ENCODE results near the gene ZBTB16.

Gene ZBTB16

DNA sequence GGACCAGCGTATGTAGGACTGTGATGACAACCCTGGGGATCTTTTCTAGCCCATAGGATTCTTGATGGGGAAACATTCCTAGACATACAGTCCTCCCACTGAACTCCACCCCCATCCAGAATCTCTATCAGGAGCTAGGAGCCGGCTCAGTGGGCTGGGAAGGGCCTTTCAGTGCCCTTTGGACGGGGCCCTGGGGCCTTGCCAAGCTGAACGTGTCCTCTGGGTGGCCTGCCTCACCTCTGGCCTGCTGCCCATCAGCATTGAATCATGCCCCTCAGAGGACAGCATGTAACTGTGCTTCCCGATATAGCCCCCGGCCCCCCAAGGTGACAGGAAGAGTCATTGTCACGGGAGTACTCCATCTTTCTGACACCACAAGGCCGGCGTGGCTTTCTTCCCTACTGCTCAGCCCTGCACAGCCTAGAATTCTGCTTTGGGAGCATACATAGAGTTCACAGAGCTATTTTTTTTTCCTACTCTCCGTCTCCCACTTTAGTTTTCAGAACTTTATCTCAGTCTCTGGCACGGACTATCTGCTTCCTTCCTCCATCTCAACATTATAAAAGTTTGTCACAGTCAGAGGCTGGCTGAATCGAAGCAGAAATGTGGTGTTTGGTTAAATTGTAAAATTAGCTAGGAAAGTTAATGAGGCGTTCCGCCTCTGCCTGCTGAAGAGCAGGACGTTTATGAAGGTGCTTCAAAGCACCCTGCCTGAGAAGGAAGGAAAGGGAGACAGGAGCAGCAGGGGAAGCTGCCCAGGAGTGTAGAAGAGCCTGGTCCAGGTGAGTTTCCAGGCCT, 111.9 kb downstream of the ZBTB16 start:
- DNase-seq: no peak

DNA sequence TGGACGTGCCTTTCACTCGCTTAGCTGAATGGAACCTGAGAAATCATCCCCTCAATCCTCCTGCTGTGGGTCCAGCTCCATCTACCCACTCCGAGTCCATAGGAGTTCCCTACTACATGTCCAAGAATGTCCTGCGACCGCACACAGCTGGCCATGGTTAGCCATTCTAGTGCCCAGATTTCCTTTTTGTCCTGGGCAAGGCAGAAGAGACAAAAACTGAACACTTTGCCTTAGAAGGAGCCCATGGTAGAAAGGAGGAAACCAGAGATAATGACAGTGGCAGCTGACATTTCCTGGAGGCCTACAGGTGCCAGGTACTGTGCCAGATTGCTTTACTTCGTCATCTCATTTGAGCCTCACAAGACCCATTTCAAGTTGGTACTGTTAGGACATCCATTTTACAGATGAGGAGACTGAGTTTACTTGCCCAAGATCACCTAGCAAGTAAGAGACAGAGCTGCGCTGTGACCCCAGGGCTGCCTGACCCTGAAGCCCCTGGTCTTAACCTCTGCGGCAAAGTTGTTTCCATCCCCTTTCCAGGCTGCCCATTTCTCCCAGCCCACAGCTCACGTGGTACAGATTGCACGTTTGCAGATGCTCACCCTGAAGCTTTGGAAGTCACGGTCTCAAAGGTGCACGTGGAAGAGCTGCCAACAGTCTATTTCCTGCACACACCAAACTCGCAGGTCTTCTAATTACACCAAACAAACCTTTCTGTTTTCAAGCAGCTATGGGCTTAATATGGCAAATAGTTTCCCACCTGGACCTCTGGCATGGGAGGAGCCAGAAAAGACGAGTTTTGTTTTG, 112.7 kb downstream of the ZBTB16 start:
- no peak for DNase-seq

DNA sequence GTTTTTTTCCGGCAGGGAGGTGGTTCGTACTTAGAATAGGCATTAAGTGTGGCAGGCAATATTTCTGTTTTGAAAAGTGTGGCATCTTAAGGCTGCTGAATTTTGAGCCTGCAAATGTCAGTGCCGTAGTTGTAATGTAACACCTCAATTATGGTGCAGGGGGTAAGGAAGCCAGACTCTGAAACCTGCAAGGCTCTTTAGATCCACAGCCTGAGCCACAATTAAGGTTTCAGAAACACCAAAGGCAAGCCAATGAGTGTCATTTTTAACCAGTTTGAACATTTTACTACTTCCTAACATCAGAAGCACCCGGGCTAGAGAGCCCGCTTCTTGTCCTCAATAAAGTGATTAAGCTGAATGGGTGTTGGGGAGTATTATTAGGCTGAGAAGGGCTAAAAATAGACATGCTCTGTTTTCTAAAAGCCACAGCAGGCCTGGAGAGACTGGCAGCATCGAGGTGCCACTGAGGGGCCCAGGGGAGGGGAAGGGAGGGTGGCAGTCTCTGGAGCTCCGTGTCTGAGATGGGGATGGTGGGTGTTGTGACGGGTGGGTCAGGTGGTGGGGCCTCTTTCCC, 113.4 kb downstream of the ZBTB16 start:
- no peak for DNase-seq

- no peak for DNase-seq
Observed at GRCh38 chr11:114173843-114174242, 114.3 kb downstream of the ZBTB16 start.

- DNase-seq: no peak
Observed at GRCh38 chr11:114174712-114175495, 115.4 kb downstream of the ZBTB16 start.

DNA sequence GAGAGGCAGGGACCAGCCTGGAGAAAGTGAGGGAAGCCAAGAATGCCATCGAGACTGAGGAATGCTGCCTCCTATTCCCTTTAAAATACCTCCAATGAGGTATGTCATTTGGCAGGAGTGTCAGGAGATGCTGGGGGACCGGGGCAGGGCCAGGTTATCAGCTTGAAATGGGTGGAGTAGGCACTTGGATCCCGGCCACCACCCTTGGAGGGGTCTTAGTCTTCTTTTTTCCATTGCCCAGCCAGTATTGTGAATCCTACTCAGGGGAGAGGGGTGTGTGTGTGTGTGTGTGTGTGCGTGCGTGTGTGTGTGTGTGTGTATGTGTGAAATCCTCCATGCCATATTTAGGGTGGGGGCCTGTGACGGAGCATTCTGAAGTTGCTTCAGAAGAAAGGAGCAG, 116.2 kb downstream of the ZBTB16 start:
- DNase-seq: no peak

GRCh38 chr11:114176321-114176720, 116.8 kb downstream of the ZBTB16 start:
- DNase-seq: no peak

GRCh38 chr11:114178656-114179055, 119.1 kb downstream of the ZBTB16 start:
- DNase-seq: no peak

- no peak for DNase-seq
Observed at GRCh38 chr11:114179234-114179941, 119.9 kb downstream of the ZBTB16 start.

DNA sequence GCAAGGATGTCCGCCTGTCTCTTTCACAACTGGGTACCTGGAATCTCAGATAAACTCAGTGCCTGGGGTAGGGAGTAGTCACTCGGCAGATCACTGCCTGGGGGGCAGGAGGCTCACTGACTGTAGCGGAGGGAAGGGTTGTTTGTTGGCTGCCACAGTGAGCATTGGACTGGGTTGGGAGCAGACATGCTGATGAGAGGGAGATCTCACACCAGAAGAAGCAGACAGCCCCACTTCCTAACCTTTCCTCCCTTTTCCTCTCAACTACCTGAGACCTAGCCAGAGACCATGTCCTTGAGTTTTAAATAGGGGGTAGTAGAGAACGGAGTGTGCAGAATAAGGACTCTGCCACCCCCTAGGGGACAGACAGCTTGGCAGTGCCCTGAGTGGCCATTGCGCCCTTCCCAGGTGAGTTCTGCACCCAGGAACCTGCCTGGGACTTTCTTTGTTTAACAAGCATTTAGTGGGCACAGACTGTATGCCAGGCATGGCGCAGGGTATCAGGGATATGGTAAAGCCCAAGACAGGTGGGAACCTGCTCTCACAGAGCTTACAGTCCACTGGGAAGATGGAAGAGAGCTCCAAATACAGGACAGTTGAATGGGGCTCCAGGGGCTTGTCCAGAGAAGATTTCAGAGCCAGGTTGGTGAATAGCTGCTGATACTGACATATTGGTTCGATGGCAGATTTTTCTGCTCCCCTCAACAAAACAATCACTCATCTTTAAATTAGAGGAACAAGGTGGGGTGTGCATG, 121.0 kb downstream of the ZBTB16 start:
- peak; percentile 71 for DNase-seq

GRCh38 chr11:114181195-114181594, 121.7 kb downstream of the ZBTB16 start:
- no peak for DNase-seq

GRCh38 chr11:114181752-114182151, 122.2 kb downstream of the ZBTB16 start:
- no peak for DNase-seq

GRCh38 chr11:114182471-114183043, 123.0 kb downstream of the ZBTB16 start:
- DNase-seq: no peak

DNA sequence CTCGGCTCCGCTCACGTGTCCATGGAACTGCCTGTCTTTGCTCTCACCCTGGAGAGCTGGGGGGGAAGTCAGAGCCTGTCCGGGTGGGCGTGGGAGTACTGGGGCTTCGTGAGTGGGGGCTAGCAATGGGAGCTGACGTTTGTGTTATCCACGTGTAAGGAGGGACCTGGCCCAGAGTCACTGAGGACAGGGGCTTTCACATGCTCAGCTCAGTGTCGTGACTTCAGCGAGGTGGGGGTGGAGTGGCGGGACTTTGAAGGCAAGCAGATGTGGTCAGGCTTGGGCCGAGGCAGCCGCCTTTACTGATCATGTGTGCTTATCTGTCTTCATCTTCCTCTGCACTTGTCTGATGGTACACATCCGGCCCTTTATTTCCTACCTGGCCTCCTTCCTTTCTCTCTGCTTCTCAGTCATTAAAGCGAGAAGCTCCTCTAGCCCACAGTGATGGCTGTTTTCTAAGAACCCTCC, 123.6 kb downstream of the ZBTB16 start:
- no peak for DNase-seq

GRCh38 chr11:114185436-114185835, 125.9 kb downstream of the ZBTB16 start:
- no peak for DNase-seq

DNA sequence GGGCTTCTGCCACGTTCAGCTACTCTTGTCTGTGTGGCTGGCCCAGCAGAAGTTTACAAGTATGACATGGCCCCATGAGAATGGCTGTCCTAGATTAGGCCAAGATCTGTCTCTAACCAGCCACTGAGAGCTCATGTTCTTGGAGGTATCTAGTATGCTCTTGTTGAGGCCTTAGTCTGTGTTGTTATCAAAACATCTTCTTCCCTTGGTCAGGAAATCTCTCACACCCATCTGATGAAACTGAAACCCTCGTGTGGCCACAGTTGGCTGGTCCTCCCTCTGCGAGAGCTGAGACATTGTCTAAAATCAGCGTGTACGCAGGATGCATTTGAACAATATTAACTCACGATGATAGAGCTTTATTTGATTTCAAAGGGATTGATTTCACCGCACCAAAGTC, 127.7 kb downstream of the ZBTB16 start:
- no peak for DNase-seq

- DNase-seq: no peak
Observed at GRCh38 chr11:114188851-114189570, 129.5 kb downstream of the ZBTB16 start.

DNA sequence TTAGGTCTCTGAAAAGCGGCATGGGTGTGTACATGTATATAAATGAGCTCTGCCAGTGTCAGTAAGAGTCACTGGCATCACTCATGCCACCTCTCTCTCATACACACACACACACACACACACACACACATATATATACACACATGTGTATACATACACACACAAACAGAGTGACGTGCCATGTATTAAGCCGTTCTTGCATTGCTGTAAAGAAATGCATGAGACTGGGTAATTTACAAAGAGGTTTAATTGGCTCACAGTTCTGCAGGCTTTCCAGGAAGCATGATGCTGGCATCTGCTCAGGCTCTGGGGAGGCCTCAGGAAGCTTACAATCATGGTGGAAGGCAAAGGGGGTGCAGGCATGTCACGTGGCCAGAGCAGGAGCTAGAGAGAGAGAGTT, 131.1 kb downstream of the ZBTB16 start:
- no peak for DNase-seq

DNA sequence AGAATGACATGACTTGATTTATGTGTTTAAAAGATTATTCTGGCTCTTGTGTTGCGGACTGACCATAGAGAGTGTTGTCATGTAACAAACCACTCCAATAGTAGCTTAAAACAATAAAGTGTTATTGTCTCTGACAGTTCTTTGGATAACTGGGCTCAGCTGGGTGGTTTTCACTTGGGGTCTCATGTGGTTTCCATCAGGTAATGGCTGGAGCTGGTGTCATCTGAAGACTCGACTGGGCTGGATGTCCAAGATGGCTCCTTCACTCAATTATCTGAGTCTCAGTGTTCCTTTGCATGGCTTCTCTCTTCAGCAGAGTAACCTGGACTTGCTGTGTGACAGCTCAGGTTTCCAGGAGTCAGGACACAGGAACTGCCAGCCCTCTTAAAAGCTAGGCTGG, 132.4 kb downstream of the ZBTB16 start:
- no peak for DNase-seq

GRCh38 chr11:114192841-114193389, 133.4 kb downstream of the ZBTB16 start:
- no peak for DNase-seq
